GM23338 (cell line): ENCODE results near the gene HARBI1. TPM values are rescaled to one million over a fixed set of nuclear protein-coding genes. Genes with fewer than 3 reads are reported as not detected.
A peak's percentile ranks its signal among the peaks of the same experiment; 100 is the strongest.

Source experiments
- ATAC-seq: fragments of 200-7000 bp; cut with Tn5 transposase; 3 replicates; pipeline ENCODE4 v1.9.1; 2020
- DNase-seq: peaks from one replicate; pipeline ENCODE4 v3.0.0-alpha.2; 2015; ENCODE audit warnings: low spot score
- H2AFZ ChIP-seq: fragments of 200-600 bp; sonication (generic); 2 replicates; pipeline ENCODE4 v1.8.0; 2016; ENCODE audit warnings: antibody characterized with exemption, mild to moderate bottlenecking, moderate library complexity
- H3F3A ChIP-seq: fragments of 200-600 bp; sonication (generic); replicated peaks from 2 replicates; pipeline ENCODE4 v1.8.0; 2017; ENCODE audit warnings: antibody characterized with exemption, mixed run types, low read depth
- H3K27ac ChIP-seq: fragments of 200-600 bp; sonication (generic); 2 replicates; pipeline ENCODE4 v1.6.1; 2016; ENCODE audit warnings: low read depth
- H3K27me3 ChIP-seq: fragments of 200-600 bp; sonication (generic); 2 replicates; pipeline ENCODE4 v1.8.0; 2016; ENCODE audit warnings: mild to moderate bottlenecking, mixed run types, moderate library complexity; ENCODE audit not compliant: insufficient read depth
- H3K36me3 ChIP-seq: fragments of 200-600 bp; sonication (generic); 2 replicates; pipeline ENCODE4 v1.8.0; 2016; ENCODE audit warnings: mild to moderate bottlenecking; ENCODE audit not compliant: insufficient read depth
- H3K4me1 ChIP-seq: fragments of 200-600 bp; sonication (generic); 2 replicates; pipeline ENCODE4 v1.8.0; 2016; ENCODE audit warnings: mild to moderate bottlenecking, moderate library complexity; ENCODE audit not compliant: insufficient read depth
- H3K4me2 ChIP-seq: fragments of 200-600 bp; sonication (generic); 2 replicates; pipeline ENCODE4 v1.7.1; 2017; ENCODE audit warnings: mixed run types
- H3K4me3 ChIP-seq: fragments of 200-600 bp; sonication (generic); 2 replicates; pipeline ENCODE4 v1.6.1; 2016; ENCODE audit warnings: mixed run types
- H3K79me2 ChIP-seq: fragments of 200-600 bp; sonication (generic); replicated peaks from 2 replicates; pipeline ENCODE4 v1.8.0; 2017; ENCODE audit warnings: mild to moderate bottlenecking; ENCODE audit not compliant: insufficient read depth
- H3K9me2 ChIP-seq: fragments of 200-600 bp; sonication (generic); 2 replicates; pipeline ENCODE4 v1.8.0; 2017; ENCODE audit not compliant: insufficient read depth
- H4K20me1 ChIP-seq: fragments of 200-600 bp; sonication (generic); replicated peaks from 2 replicates; pipeline ENCODE4 v1.8.0; 2017; ENCODE audit warnings: mild to moderate bottlenecking; ENCODE audit not compliant: insufficient read depth
- H3K27ac Mint-ChIP-seq: 2 replicates; pipeline ENCODE4 v1.8.0; 2020; ENCODE audit warnings: inconsistent platforms, mild to moderate bottlenecking, moderate library complexity, mixed read lengths
- H3K27me3 Mint-ChIP-seq: 3 replicates; pipeline ENCODE4 v1.8.0; 2022; ENCODE audit warnings: low read depth, mild to moderate bottlenecking, moderate library complexity, mixed read lengths, inconsistent platforms; ENCODE audit not compliant: insufficient read depth, poor library complexity
- H3K36me3 Mint-ChIP-seq: 3 replicates; pipeline ENCODE4 v1.8.0; 2021; ENCODE audit warnings: low read depth, mild to moderate bottlenecking, inconsistent platforms, moderate library complexity, mixed read lengths
- H3K4me1 Mint-ChIP-seq: 3 replicates; pipeline ENCODE4 v1.8.0; 2020; ENCODE audit warnings: mild to moderate bottlenecking, inconsistent platforms, mixed read lengths
- H3K4me3 Mint-ChIP-seq: 3 replicates; pipeline ENCODE4 v1.8.0; 2021; ENCODE audit warnings: moderate library complexity, mild to moderate bottlenecking, inconsistent platforms, mixed read lengths
- H3K9me3 Mint-ChIP-seq: 3 replicates; pipeline ENCODE4 v1.8.0; 2020; ENCODE audit warnings: moderate library complexity, mild to moderate bottlenecking, inconsistent platforms, mixed read lengths
- CREB1 ChIP-seq: fragments of 250-450 bp; sonication (Bioruptor Pico); IDR thresholded peaks from 2 replicates; pipeline ENCODE4 v1.5.0; 2020; ENCODE audit warnings: low read depth, mild to moderate bottlenecking, moderate library complexity
- ETS1 ChIP-seq: IDR thresholded peaks from 2 replicates; pipeline ENCODE4 v1.6.1; 2016; ENCODE audit warnings: antibody characterized with exemption
- EZH2 ChIP-seq: fragments of 200-600 bp; sonication (generic); IDR thresholded peaks from one replicate; pipeline ENCODE4 v1.8.0; 2017; ENCODE audit warnings: antibody characterized with exemption, mild to moderate bottlenecking, low read depth; ENCODE audit not compliant: unreplicated experiment
- NANOG ChIP-seq: IDR thresholded peaks from 2 replicates; pipeline ENCODE4 v1.6.1; 2016; ENCODE audit warnings: antibody characterized with exemption, borderline replicate concordance
- POLR2AphosphoS5 ChIP-seq: IDR thresholded peaks from 2 replicates; pipeline ENCODE4 v1.6.1; 2016; ENCODE audit warnings: antibody characterized with exemption, low read depth
- ZNF331 ChIP-seq: fragments of 250-450 bp; sonication (Bioruptor Pico); IDR thresholded peaks from 2 replicates; pipeline ENCODE4 v1.5.0; 2020; ENCODE audit warnings: low read depth, mild to moderate bottlenecking, moderate library complexity
- ZNF462 ChIP-seq: fragments of 250-450 bp; sonication (Bioruptor Pico); IDR thresholded peaks from 2 replicates; pipeline ENCODE4 v1.5.0; 2020; ENCODE audit warnings: mild to moderate bottlenecking, moderate library complexity
- polyA plus RNA-seq: library from polyadenylated mRNA; unstranded; fragments of >200 nt; fragmentation: Nextera tagmentation; extraction: Ambion mirVana; gene quantifications from 2 replicates; pipeline ENCODE4 v1.2.1, GENCODE V29; 2016
- total RNA-seq: library from RNA; depleted of rRNA; stranded (reverse); fragments of >200 nt; shearing (Covaris generic); gene quantifications from 2 replicates; pipeline ENCODE4 v1.2.3, GENCODE V29; 2014
- TF ChIP-seq, protein P1 (sequence below): IDR thresholded peaks from one replicate; pipeline ENCODE4 v1.6.1; 2018; ENCODE audit warnings: antibody characterized with exemption; ENCODE audit not compliant: unreplicated experiment

HARBI1 gene
- total and polyA plus RNA-seq, 2 experiments from 2014 or later = 4.2 to 6.5 TPM

DNA sequence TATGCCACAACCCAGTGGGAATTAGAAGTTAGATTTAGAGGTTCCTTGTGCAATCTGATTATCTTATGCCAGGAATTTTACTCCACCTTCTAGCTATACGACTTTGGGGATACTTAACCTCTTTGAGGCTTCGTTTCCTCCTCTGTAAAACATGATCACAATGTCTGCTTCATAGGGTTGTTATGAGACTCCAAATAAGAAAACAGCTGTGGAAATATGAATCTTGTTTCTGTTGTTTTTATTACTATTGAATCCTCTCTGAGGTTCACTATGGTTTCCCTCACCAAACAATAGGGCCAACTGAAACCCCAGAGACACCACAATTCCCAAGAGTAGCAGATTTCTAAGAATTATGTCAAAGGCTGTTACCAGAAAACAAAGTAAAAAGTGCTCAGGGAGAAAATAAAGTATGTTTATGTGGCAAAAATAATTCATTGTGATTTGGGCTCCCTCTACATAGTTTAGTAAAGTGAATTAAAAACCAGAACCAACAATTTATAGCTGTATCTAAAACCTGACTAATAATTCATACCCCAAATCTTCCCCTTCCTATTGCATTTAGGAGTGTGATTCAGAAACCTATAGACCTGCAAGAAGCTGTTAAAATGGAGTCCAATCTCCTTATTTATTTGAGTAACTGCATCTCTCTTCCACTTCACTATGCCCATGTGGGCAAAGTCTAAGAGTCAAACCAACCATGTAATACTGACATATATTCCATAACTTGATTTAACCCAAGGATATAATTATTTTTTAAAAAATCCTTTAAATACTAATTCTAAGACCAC, 61.6 kb downstream of the HARBI1 start (continued):
- TF ChIP-seq ETS1 = no peak
- TF ChIP-seq ZNF462 (CRISPR knock-in tag) = no peak
- no peak for TF ChIP-seq EZH2

GRCh38 chr11:46554213-46555147, 62.5 kb downstream of the HARBI1 start:
- H3K4me3 Mint-ChIP-seq = no peak overlapping the region
- ATAC-seq (peak; percentile 78), DNase-seq (peak; percentile 31)
- H3K36me3 Mint-ChIP-seq = no peaks in the 10 kb centered on the region
- Histone ChIP-seq H4K20me1 (peaks cover 3% of the 10 kb centered on the region; the same call in 1 of the 2 replicates), H3K4me1 (no peaks in the 10 kb centered on the region), H2AFZ (no peak overlapping the region), H3K4me2 (0 out of 2 replicates have a peak overlapping the region, but pooled peaks have one; percentile 27), H3K9me2 (no peaks in the 10 kb centered on the region), H3K79me2 (peaks cover 98% of the 10 kb centered on the region), H3K27ac (peak overlapping the region; percentile 64), H3F3A (no peaks in the 10 kb centered on the region), H3K4me3 (no peak overlapping the region), H3K36me3 (no peaks in the 10 kb centered on the region), H3K27me3 (no peaks in the 10 kb centered on the region)
- H3K4me1 Mint-ChIP-seq = peaks cover 19% of the 10 kb centered on the region
- peaks cover 4% of the 10 kb centered on the region for H3K27me3 Mint-ChIP-seq
- H3K27ac Mint-ChIP-seq = peak overlapping the region; percentile 94
- H3K9me3 Mint-ChIP-seq = no peaks in the 10 kb centered on the region
- TF ChIP-seq, protein P1, sequence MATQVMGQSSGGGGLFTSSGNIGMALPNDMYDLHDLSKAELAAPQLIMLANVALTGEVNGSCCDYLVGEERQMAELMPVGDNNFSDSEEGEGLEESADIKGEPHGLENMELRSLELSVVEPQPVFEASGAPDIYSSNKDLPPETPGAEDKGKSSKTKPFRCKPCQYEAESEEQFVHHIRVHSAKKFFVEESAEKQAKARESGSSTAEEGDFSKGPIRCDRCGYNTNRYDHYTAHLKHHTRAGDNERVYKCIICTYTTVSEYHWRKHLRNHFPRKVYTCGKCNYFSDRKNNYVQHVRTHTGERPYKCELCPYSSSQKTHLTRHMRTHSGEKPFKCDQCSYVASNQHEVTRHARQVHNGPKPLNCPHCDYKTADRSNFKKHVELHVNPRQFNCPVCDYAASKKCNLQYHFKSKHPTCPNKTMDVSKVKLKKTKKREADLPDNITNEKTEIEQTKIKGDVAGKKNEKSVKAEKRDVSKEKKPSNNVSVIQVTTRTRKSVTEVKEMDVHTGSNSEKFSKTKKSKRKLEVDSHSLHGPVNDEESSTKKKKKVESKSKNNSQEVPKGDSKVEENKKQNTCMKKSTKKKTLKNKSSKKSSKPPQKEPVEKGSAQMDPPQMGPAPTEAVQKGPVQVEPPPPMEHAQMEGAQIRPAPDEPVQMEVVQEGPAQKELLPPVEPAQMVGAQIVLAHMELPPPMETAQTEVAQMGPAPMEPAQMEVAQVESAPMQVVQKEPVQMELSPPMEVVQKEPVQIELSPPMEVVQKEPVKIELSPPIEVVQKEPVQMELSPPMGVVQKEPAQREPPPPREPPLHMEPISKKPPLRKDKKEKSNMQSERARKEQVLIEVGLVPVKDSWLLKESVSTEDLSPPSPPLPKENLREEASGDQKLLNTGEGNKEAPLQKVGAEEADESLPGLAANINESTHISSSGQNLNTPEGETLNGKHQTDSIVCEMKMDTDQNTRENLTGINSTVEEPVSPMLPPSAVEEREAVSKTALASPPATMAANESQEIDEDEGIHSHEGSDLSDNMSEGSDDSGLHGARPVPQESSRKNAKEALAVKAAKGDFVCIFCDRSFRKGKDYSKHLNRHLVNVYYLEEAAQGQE = no peak
- TF ChIP-seq ZNF331 (no peak), EZH2 (no peak), NANOG (no peak), POLR2AphosphoS5 (no peak), ETS1 (no peak), CREB1 (CRISPR knock-in tag) (no peak)
